Tibial nerve (tissue), 3 donors: ENCODE results near the gene BPI.
"Not testable (repeated sequence)": the region's sequence is repeated elsewhere in the genome, so short reads cannot be mapped to it uniquely, and the experiment has no call there.

ENCODE experiments used
- CTCF ChIP-seq, 5 experiments: fragments of 200-600 bp in 3 of 5; fragments of 450-650 bp in 2 of 5; sonication (generic) in 3 of 5; IDR thresholded peaks; one replicate each; pipeline ENCODE4 v1.5.1; 2016 to 2019; ENCODE audit warnings: antibody characterized with exemption in 5 of 5, mild to moderate bottlenecking in 3 of 5, moderate library complexity in 2 of 5
- POLR2A ChIP-seq, 2 donors: fragments of 450-650 bp; IDR thresholded peaks; one replicate each; pipeline ENCODE4 v1.6.1; 2017; ENCODE audit warnings: antibody characterized with exemption in 2 of 2, mild to moderate bottlenecking in 2 of 2, moderate library complexity in 2 of 2

- not testable (repeated sequence) for TF ChIP-seq CTCF, POLR2A (IDR thresholded peaks at IDR 0.05)
Measured at GRCh38 chr20:38377838-38378237, 73.9 kb downstream of the BPI start.
